SKM-1 (cell line): ENCODE results near the gene FRMD4A.
"Not testable (repeated sequence)": the region's sequence is repeated elsewhere in the genome, so short reads cannot be mapped to it uniquely, and the experiment has no call there.

ENCODE experiments used
- DNase-seq: peaks from one replicate; lab custom pipeline; 2025; ENCODE audit not compliant: unreplicated experiment; lab: John Stamatoyannopoulos, UW

The FRMD4A gene

GRCh38 chr10:13829790-13830189, 500.9 kb downstream of the FRMD4A start:
- no peak for DNase-seq

- DNase-seq: not testable (repeated sequence)
Measured at GRCh38 chr10:13828284-13828683, 502.4 kb downstream of the FRMD4A start.

GRCh38 chr10:13827076-13827797, 503.5 kb downstream of the FRMD4A start:
- no peak for DNase-seq

GRCh38 chr10:13823709-13824405, 506.9 kb downstream of the FRMD4A start:
- no peak for DNase-seq

GRCh38 chr10:13823096-13823708, 507.5 kb downstream of the FRMD4A start:
- DNase-seq: no peak

GRCh38 chr10:13822490-13822889, 508.2 kb downstream of the FRMD4A start:
- DNase-seq: no peak

- DNase-seq: no peak
Measured at GRCh38 chr10:13820964-13821337, 509.8 kb downstream of the FRMD4A start.

GRCh38 chr10:13820119-13820963, 510.4 kb downstream of the FRMD4A start:
- DNase-seq: no peak

GRCh38 chr10:13816195-13816925, 514.4 kb downstream of the FRMD4A start:
- no peak for DNase-seq

GRCh38 chr10:13815756-13816155, 515.0 kb downstream of the FRMD4A start:
- DNase-seq: no peak

GRCh38 chr10:13813550-13813949, 517.2 kb downstream of the FRMD4A start:
- no peak for DNase-seq

GRCh38 chr10:13812804-13813203, 517.9 kb downstream of the FRMD4A start:
- no peak for DNase-seq

GRCh38 chr10:13810568-13810967, 520.2 kb downstream of the FRMD4A start:
- no peak for DNase-seq

GRCh38 chr10:13809427-13809826, 521.3 kb downstream of the FRMD4A start:
- no peak for DNase-seq

GRCh38 chr10:13808556-13809391, 522.0 kb downstream of the FRMD4A start:
- DNase-seq: no peak

- DNase-seq: no peak
Measured at GRCh38 chr10:13806419-13806818, 524.3 kb downstream of the FRMD4A start.

- no peak for DNase-seq
Measured at GRCh38 chr10:13803566-13804554, 526.9 kb downstream of the FRMD4A start.

GRCh38 chr10:13801907-13802288, 528.8 kb downstream of the FRMD4A start:
- DNase-seq: no peak
